SK-N-SH (cell line): ENCODE results near the gene FNTB. TPM values are rescaled to one million over a fixed set of nuclear protein-coding genes. Genes with fewer than 3 reads are reported as not detected.

Experiments used
- CTCF ChIA-PET: fragments of 300-600, 350-600 bp; formaldehyde crosslinking; extraction: SDS; loops from one replicate; lab custom pipeline; 2021; lab: Yijun Ruan, JAX
- POLR2A ChIA-PET: fragments of 350-600 bp; sonication (Branson Sonifier 250); formaldehyde crosslinking; extraction: SDS; loops from one replicate; lab custom pipeline; 2020; ENCODE audit warnings: antibody characterized with exemption, inconsistent platforms; lab: Yijun Ruan, JAX
- DNase-seq: peaks from one replicate; pipeline ENCODE4 v3.0.0; 2012
- H2AFZ ChIP-seq: fragments of 200-600 bp; sonication (generic); 2 replicates; pipeline ENCODE4 v1.8.1; 2016; ENCODE audit warnings: antibody characterized with exemption, mild to moderate bottlenecking, low read depth
- H3F3A ChIP-seq: fragments of 200-600 bp; sonication (generic); replicated peaks from 2 replicates; pipeline ENCODE3; 2016; ENCODE audit warnings: antibody characterized with exemption, mild to moderate bottlenecking; ENCODE audit not compliant: insufficient read depth
- H3K27ac ChIP-seq, 2 experiments: fragments of 200-500 bp in 1 of 2; fragments of 200-600 bp in 1 of 2; sonication (Bioruptor generic) in 1 of 2; sonication (generic), shearing (Covaris generic) in 1 of 2; 2 replicates each; pipeline versions ENCODE4 v1.5.1 to v1.6.1; 2014 to 2016; ENCODE audit warnings: low read depth in 2 of 2, inconsistent platforms in 1 of 2, low read length in 1 of 2, mild to moderate bottlenecking in 1 of 2, mixed read lengths in 1 of 2
- H3K27me3 ChIP-seq: fragments of 200-600 bp; sonication (generic), shearing (Covaris generic); 2 replicates; pipeline ENCODE4 v1.6.1; 2016; ENCODE audit warnings: mixed run types; ENCODE audit not compliant: insufficient read depth
- H3K36me3 ChIP-seq, 2 experiments: fragments of 200-500 bp in 1 of 2; fragments of 200-600 bp in 1 of 2; sonication (Bioruptor generic) in 1 of 2; sonication (generic) in 1 of 2; replicated peaks in 1 of 2; 2 replicates each; pipeline versions ENCODE3 to v1.5.1; 2014 to 2016; ENCODE audit warnings: low read length in 1 of 2, mild to moderate bottlenecking in 1 of 2; ENCODE audit not compliant: insufficient read depth in 2 of 2, control insufficient read depth in 1 of 2
- H3K4me1 ChIP-seq, 2 experiments: fragments of 200-500 bp in 1 of 2; fragments of 200-600 bp in 1 of 2; sonication (Bioruptor generic) in 1 of 2; sonication (generic), shearing (Covaris generic) in 1 of 2; 2 replicates each; pipeline versions ENCODE4 v1.5.1 to v1.6.1; 2014 to 2016; ENCODE audit warnings: low read depth in 1 of 2, low read length in 1 of 2, mixed run types in 1 of 2; ENCODE audit not compliant: insufficient read depth in 2 of 2, control insufficient read depth in 1 of 2
- H3K4me2 ChIP-seq: fragments of 200-600 bp; sonication (generic), shearing (Covaris generic); 2 replicates; pipeline ENCODE4 v1.6.1; 2017; ENCODE audit warnings: mixed run types
- H3K4me3 ChIP-seq, 2 experiments: fragments of 200-500 bp in 1 of 2; fragments of 200-600 bp in 1 of 2; sonication (Bioruptor generic) in 1 of 2; sonication (generic), shearing (Covaris generic) in 1 of 2; 2 replicates each; pipeline versions ENCODE4 v1.5.1 to v1.8.1; 2014 to 2016; ENCODE audit warnings: low read depth in 2 of 2, inconsistent platforms in 1 of 2, low read length in 1 of 2, mild to moderate bottlenecking in 1 of 2, mixed read lengths in 1 of 2, moderate library complexity in 1 of 2
- H3K79me2 ChIP-seq: fragments of 200-600 bp; sonication (generic); 2 replicates; pipeline ENCODE4 v1.8.1; 2017; ENCODE audit warnings: mild to moderate bottlenecking; ENCODE audit not compliant: insufficient read depth
- H3K9ac ChIP-seq: fragments of 200-600 bp; sonication (generic); 2 replicates; pipeline ENCODE4 v1.6.1; 2017; ENCODE audit warnings: mixed run types
- H3K9me2 ChIP-seq: fragments of 200-600 bp; sonication (generic); 2 replicates; pipeline ENCODE4 v1.6.1; 2017; ENCODE audit warnings: mixed run types
- H3K9me3 ChIP-seq: fragments of 200-600 bp; sonication (generic); 2 replicates; pipeline ENCODE4 v1.6.1; 2017; ENCODE audit warnings: mixed run types, mild to moderate bottlenecking, moderate library complexity
- H4K20me1 ChIP-seq: fragments of 200-600 bp; sonication (generic); 2 replicates; pipeline ENCODE4 v1.6.1; 2017; ENCODE audit warnings: mild to moderate bottlenecking, mixed run types; ENCODE audit not compliant: insufficient read depth
- EP300 ChIP-seq, 2 experiments: IDR thresholded peaks; 2 replicates each; pipeline versions ENCODE4 v1.4.0 to v1.6.1; 2012; ENCODE audit warnings: borderline replicate concordance in 1 of 2, low read depth in 1 of 2, low read length in 1 of 2
- EZH2phosphoT487 ChIP-seq: fragments of 200-600 bp; sonication (generic); IDR thresholded peaks from 2 replicates; pipeline ENCODE4 v1.6.1; 2017; ENCODE audit warnings: low read depth, mixed run types, mild to moderate bottlenecking, antibody characterized with exemption, moderate library complexity, borderline replicate concordance
- FOXJ3 ChIP-seq: sonication (generic); formaldehyde crosslinking; IDR thresholded peaks from 2 replicates; pipeline ENCODE4 v1.5.1; 2020; ENCODE audit warnings: mild to moderate bottlenecking, missing genetic modification reagents
- GABPA ChIP-seq: IDR thresholded peaks from 2 replicates; pipeline ENCODE4 v1.4.0; 2012; ENCODE audit warnings: low read depth, mild to moderate bottlenecking
- GATA2 ChIP-seq: sonication (generic); formaldehyde crosslinking; IDR thresholded peaks from 2 replicates; pipeline ENCODE4 v1.5.0; 2020; ENCODE audit warnings: mild to moderate bottlenecking, missing genetic modification reagents
- SIN3A ChIP-seq: IDR thresholded peaks from 2 replicates; pipeline ENCODE4 v1.6.1; 2012; ENCODE audit warnings: low read depth, mild to moderate bottlenecking, low read length, moderate library complexity, borderline replicate concordance
- SMC3 ChIP-seq: IDR thresholded peaks from 2 replicates; pipeline ENCODE4 v1.6.1; 2012; ENCODE audit warnings: low read depth, low read length, improper control_type of control experiment
- TAF1 ChIP-seq: IDR thresholded peaks from 2 replicates; pipeline ENCODE4 v1.6.1; 2012; ENCODE audit warnings: low read depth, mild to moderate bottlenecking, low read length, moderate library complexity, borderline replicate concordance
- TCF12 ChIP-seq: IDR thresholded peaks from 2 replicates; pipeline ENCODE4 v1.4.0; 2012
- YY1 ChIP-seq: IDR thresholded peaks from 2 replicates; pipeline ENCODE4 v1.4.0; 2012; ENCODE audit warnings: low read depth, mild to moderate bottlenecking
- WGBS: methylation state at CpG from one replicate; pipeline ENCODE4 v1.1.6; 2017; ENCODE audit warnings: low lambda C conversion rate; 5-methylcytosine and 5-hydroxymethylcytosine counted together
- polyA plus RNA-seq, 3 experiments: library from polyadenylated mRNA; depleted of rRNA; stranded (reverse); fragments of >200 nt; gene quantifications; 2 replicates each; pipeline ENCODE4 v1.2.3, GENCODE V29; 2012
- TF ChIP-seq, protein P1 (sequence below): IDR thresholded peaks from 2 replicates; pipeline ENCODE4 v1.4.0; 2012; ENCODE audit warnings: low read depth
- TF ChIP-seq, protein P2 (sequence below): IDR thresholded peaks from 2 replicates; pipeline ENCODE4; 2012

FNTB gene
- polyA plus RNA-seq, 1 of the 3 experiments (the other 2 are of a cell fraction) = 18.4 TPM

DNA sequence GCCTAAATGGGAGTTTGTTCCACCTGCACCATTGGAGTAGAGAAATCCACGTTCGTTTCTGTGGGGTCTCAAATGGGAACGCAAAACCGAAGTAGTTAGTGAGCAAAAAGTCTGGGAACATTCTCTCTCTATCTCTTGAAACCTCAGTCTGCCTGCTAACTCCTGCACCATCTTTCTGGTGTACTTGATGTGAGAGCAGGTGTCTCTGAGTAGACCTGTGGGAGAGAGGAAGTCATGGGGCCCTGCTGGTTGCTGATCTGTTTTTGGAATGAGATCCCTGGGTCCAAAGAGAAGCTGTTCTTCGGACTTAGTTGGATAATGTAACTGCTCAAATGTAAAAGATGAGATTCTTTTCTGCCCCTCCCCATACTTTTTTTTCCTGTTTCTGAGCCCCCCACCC, 58.3 kb downstream of the FNTB start:
- Histone ChIP-seq H3K4me2 (no peak overlapping the region), H3K36me3 (peaks cover 21 to 34% of the 10 kb centered on the region in 2 experiments), H3K9ac (no peak overlapping the region), H3K79me2 (no peaks in the 10 kb centered on the region), H3K4me1 (no peaks in the 10 kb centered on the region), H3K9me2 (no peaks in the 10 kb centered on the region)
- no peak for DNase-seq
- CTCF ChIA-PET = no interaction called here
- TF ChIP-seq TCF12 = no peak
- TF ChIP-seq, all 33 proteins: peak for 0
- no peak overlapping the region for H3K4me3 ChIP-seq
- 96% methylated on average over 5 of the region's 5 CpGs for WGBS
- H3K9me3 ChIP-seq = no peaks in the 10 kb centered on the region
- peaks cover 5% of the 10 kb centered on the region for H3F3A ChIP-seq
- no peaks in the 10 kb centered on the region for H3K27me3 ChIP-seq
- no peak overlapping the region for H2AFZ ChIP-seq
- H4K20me1 ChIP-seq = no peaks in the 10 kb centered on the region
- POLR2A ChIA-PET = no interaction called here
- no peak overlapping the region for H3K27ac ChIP-seq

DNA sequence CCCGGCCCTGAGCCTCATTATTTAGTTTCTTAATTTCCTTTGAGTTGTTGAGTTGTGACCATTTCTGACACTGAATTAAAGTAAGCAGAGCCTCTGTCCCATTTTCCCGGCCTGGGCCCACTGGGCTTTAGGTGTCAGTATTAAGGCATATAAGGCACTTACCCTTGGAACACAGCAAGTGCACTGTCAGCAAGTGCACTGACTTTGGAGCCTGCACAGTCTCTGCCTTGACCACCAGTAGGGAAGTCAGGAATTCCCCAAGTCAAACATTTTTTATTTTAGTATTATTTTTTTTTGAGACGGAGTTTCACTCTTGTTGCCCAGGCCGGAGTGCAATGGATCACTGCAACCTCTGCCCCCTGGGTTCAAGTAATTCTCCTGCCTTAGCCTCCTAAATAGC, 59.0 kb downstream of the FNTB start:
- POLR2A ChIA-PET = no interaction called here
- no peaks in the 10 kb centered on the region for H3K27me3 ChIP-seq
- TF ChIP-seq TAF1 = no peak
- TF ChIP-seq GABPA = no peak
- TF ChIP-seq, all 33 proteins: peak for 0
- Histone ChIP-seq H3K9me2 (no peaks in the 10 kb centered on the region), H3K36me3 (peaks cover 17 to 31% of the 10 kb centered on the region in 2 experiments), H3K9ac (no peak overlapping the region), H3K4me3 (no peak overlapping the region), H3F3A (peaks cover 5% of the 10 kb centered on the region), H3K4me1 (no peaks in the 10 kb centered on the region), H3K9me3 (no peaks in the 10 kb centered on the region), H2AFZ (no peak overlapping the region), H3K79me2 (no peaks in the 10 kb centered on the region), H4K20me1 (no peaks in the 10 kb centered on the region), H3K4me2 (no peak overlapping the region), H3K27ac (no peak overlapping the region)
- 95% methylated on average over 4 of the region's 4 CpGs for WGBS
- CTCF ChIA-PET = no interaction called here
- no peak for DNase-seq

- Histone ChIP-seq H3K4me3 (no peak overlapping the region), H3K9ac (no peak overlapping the region), H3K4me1 (no peaks in the 10 kb centered on the region), H3K27me3 (no peaks in the 10 kb centered on the region), H3K79me2 (no peaks in the 10 kb centered on the region), H3K4me2 (no peak overlapping the region), H3K27ac (no peak overlapping the region), H3K36me3 (peaks cover 0 to 15% of the 10 kb centered on the region in 2 experiments), H3F3A (no peaks in the 10 kb centered on the region), H4K20me1 (no peaks in the 10 kb centered on the region), H3K9me2 (no peaks in the 10 kb centered on the region), H2AFZ (no peak overlapping the region), H3K9me3 (no peaks in the 10 kb centered on the region)
- WGBS = 95% methylated on average over 4 of the region's 4 CpGs
- TF ChIP-seq FOXJ3 (CRISPR knock-in tag) = no peak
- TF ChIP-seq TAF1 = no peak
- no peak for TF ChIP-seq GATA2 (CRISPR knock-in tag)
- TF ChIP-seq, protein P1, sequence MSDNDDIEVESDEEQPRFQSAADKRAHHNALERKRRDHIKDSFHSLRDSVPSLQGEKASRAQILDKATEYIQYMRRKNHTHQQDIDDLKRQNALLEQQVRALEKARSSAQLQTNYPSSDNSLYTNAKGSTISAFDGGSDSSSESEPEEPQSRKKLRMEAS = no peak
- TF ChIP-seq SMC3 = no peak
- TF ChIP-seq SIN3A = no peak
- TF ChIP-seq, protein P2, sequence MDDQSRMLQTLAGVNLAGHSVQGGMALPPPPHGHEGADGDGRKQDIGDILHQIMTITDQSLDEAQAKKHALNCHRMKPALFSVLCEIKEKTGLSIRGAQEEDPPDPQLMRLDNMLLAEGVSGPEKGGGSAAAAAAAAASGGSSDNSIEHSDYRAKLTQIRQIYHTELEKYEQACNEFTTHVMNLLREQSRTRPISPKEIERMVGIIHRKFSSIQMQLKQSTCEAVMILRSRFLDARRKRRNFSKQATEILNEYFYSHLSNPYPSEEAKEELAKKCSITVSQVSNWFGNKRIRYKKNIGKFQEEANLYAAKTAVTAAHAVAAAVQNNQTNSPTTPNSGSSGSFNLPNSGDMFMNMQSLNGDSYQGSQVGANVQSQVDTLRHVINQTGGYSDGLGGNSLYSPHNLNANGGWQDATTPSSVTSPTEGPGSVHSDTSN = no peak
- TF ChIP-seq YY1 = no peak
- TF ChIP-seq EP300 (IDR thresholded peaks at IDR 0.05; ENCODE audit: borderline replicate concordance in 1 of 2, low read depth in 1 of 2, low read length in 1 of 2) = no peak
- TF ChIP-seq EZH2phosphoT487 = no peak
- no peak for TF ChIP-seq GABPA
- no peak for DNase-seq
- CTCF ChIA-PET = no interaction called here
- POLR2A ChIA-PET = no interaction called here
Observed at GRCh38 chr14:65052832-65053231, 66.1 kb downstream of the FNTB start.
